Measurements from ENCODE around the gene LRFN5. TPM values are rescaled to one million over a fixed set of nuclear protein-coding genes. Genes with fewer than 3 reads are reported as not detected.
A peak's percentile ranks its signal among the peaks of the same experiment; 100 is the strongest.

Gene LRFN5
- total RNA-seq (2016; rRNA removed; fragmentation: Illumina TruSeq; extraction: Trizol) = not detected in 2 replicates
- not detected in 2 replicates for total RNA-seq (2016; cell fraction: cytosol; rRNA removed; fragmentation: Illumina TruSeq; extraction: Trizol; ENCODE audit: low read depth)
- not detected in 2 replicates for total RNA-seq (2016; cell fraction: insoluble cytoplasmic fraction; rRNA removed; fragmentation: Illumina TruSeq; extraction: Trizol)
- total RNA-seq (2016; cell fraction: membrane; rRNA removed; fragmentation: Illumina TruSeq; extraction: Trizol) = not detected in 2 replicates
- total RNA-seq (2016; cell fraction: nucleus; rRNA removed; fragmentation: Illumina TruSeq; extraction: Trizol) = not detected in 2 replicates
- not detected in 2 replicates for polyA plus RNA-seq (2011; rRNA removed)
- polyA plus RNA-seq (2011; cell fraction: cytosol; rRNA removed) = not detected in 2 replicates
- polyA plus RNA-seq (2011; cell fraction: nucleus; rRNA removed) = not detected in 2 replicates
- polyA plus RNA-seq (2012) = not detected in 2 replicates
- not detected in 2 replicates for polyA plus RNA-seq (2016; cell fraction: cytosol; fragmentation: Illumina TruSeq; extraction: Trizol; ENCODE audit: low read depth)
- not detected in 2 replicates for polyA plus RNA-seq (2016; cell fraction: insoluble cytoplasmic fraction; fragmentation: Illumina TruSeq; extraction: Trizol; ENCODE audit: low read depth)
- polyA plus RNA-seq (2016; cell fraction: membrane; fragmentation: Illumina TruSeq; extraction: Trizol; ENCODE audit: low read depth) = not detected in 2 replicates
- polyA plus RNA-seq (2016; cell fraction: nucleus; fragmentation: Illumina TruSeq; extraction: Trizol; ENCODE audit: insufficient read depth, low read depth) = not detected in 2 replicates
- not detected in 2 replicates for polyA minus RNA-seq (2011; rRNA and poly(A)+ RNA removed; ENCODE audit: low replicate concordance)
- not detected in 2 replicates for polyA minus RNA-seq (2011; cell fraction: cytosol; rRNA and poly(A)+ RNA removed)
- polyA minus RNA-seq (2011; cell fraction: nucleus; rRNA and poly(A)+ RNA removed) = not detected in 2 replicates
- Bru-seq, nascent RNA = percentile 3 among the genes with signal in this experiment
- BruChase-seq, experiment 1, labeled RNA remaining after a 6-hour chase = percentile 6 among the genes with signal in this experiment
- percentile 6 among the genes with signal in this experiment for BruChase-seq, experiment 2, labeled RNA remaining after a 2-hour chase
- long read RNA-seq, experiment 1 = 0 reads
- long read RNA-seq, experiment 2 = 0 reads

GRCh38 chr14:41606532-41607303 is at the start of gene LRFN5:
Gene LRFN5, plus strand, starts transcription at chr14:41606876.
- DNase-seq (ENCODE audit: low spot score) (no peak), FAIRE-seq (no peak), ATAC-seq (peak; percentile 78)
- Histone ChIP-seq H3K27me3 (ENCODE audit: control insufficient read depth in 1 of 2, insufficient read depth in 2 of 2, low read length in 2 of 2) (peaks cover 12 to 63% of the 10 kb centered on the region in 2 experiments), H3K4me1 (ENCODE audit: insufficient read depth, low read length) (peaks cover 17% of the 10 kb centered on the region), H3K9ac (ENCODE audit: insufficient read depth, low read depth, low read length) (no peak within 1 kb of the TSS), H3K27ac (ENCODE audit: extremely low read length, insufficient read depth, low read length) (no peak within 1 kb of the TSS), H2AFZ (ENCODE audit: low read length) (no peak within 1 kb of the TSS), H3K79me2 (ENCODE audit: insufficient read depth, low read length) (no peaks in the 10 kb centered on the region), H4K20me1 (ENCODE audit: insufficient read depth, low read length) (no peaks in the 10 kb centered on the region), H3K9me3 (ENCODE audit: low read length) (no peaks in the 10 kb centered on the region), H3K4me3 (replicated peaks in 1 of 3; ENCODE audit: insufficient read depth in 1 of 3, low read depth in 2 of 3, low read length in 3 of 3) (peak within 1 kb of the TSS; percentile 3 to 52 (median 18); a peak in 4 of 6 replicates), H3K4me2 (ENCODE audit: low read depth, low read length) (peak within 1 kb of the TSS; percentile 48), H3K36me3 (replicated peaks in 1 of 2; ENCODE audit: control insufficient read depth in 1 of 2, insufficient read depth in 2 of 2, low read length in 2 of 2) (no peaks in the 10 kb centered on the region)
- 15% methylated on average over 51 of the region's 76 CpGs for WGBS (ENCODE audit: low lambda C conversion rate)
- in situ Hi-C loops (cut with HindIII; ENCODE audit: extremely low pct_ligation_motif_present, low pct_unique_long_range_greater_than_20kb) (no loop called here), intact Hi-C loops (cut with micrococcal nuclease; ENCODE audit: unreplicated experiment) (no loop called here)
- CTCF ChIA-PET (ENCODE audit: low intra/inter-chr PET ratio, low total read pairs) = no interaction called here
- POLR2A ChIA-PET = no interaction called here
- BruUV-seq (replicated peaks) = no TSS peak
- no peak for TF ChIP-seq ZNF775 (CRISPR knock-in tag; IDR thresholded peaks at IDR 0.05; ENCODE audit: borderline replicate concordance)
- peak; percentile 60 for TF ChIP-seq HNRNPLL (IDR thresholded peaks at IDR 0.05; ENCODE audit: low read depth, low read length, poor library complexity, severe bottlenecking)
- 0 out of 2 replicates have a peak, but pooled peaks have one; percentile 14 for TF ChIP-seq ZHX1 (CRISPR knock-in tag; IDR thresholded peaks at IDR 0.05; ENCODE audit: low read depth)
- no peak for TF ChIP-seq KLF12 (CRISPR knock-in tag; IDR thresholded peaks at IDR 0.05; ENCODE audit: borderline replicate concordance)
- TF ChIP-seq ZNF563 (CRISPR knock-in tag; IDR thresholded peaks at IDR 0.05) = peak; percentile 63; the same call in 1 of the 2 replicates
- peak; percentile 52; the same call in 1 of the 2 replicates for TF ChIP-seq ZXDC (CRISPR knock-in tag; IDR thresholded peaks at IDR 0.05)
- peak; percentile 40; the same call in 1 of the 2 replicates for TF ChIP-seq ZNF343 (CRISPR knock-in tag; IDR thresholded peaks at IDR 0.05)
- TF ChIP-seq ZNF556 (CRISPR knock-in tag; IDR thresholded peaks at IDR 0.05; ENCODE audit: borderline replicate concordance) = peak; percentile 58; the same call in 1 of the 2 replicates
- TF ChIP-seq ZNF292 (CRISPR knock-in tag; IDR thresholded peaks at IDR 0.05; ENCODE audit: borderline replicate concordance, low read depth) = no peak
- TF ChIP-seq ZNF782 (CRISPR knock-in tag; IDR thresholded peaks at IDR 0.05; ENCODE audit: borderline replicate concordance) = 0 out of 2 replicates have a peak, but pooled peaks have one; percentile 20
- TF ChIP-seq ZNF501 (CRISPR knock-in tag; IDR thresholded peaks at IDR 0.05) = peak; percentile 37; the same call in 1 of the 2 replicates
- 0 out of 2 replicates have a peak, but pooled peaks have one; percentile 21 for TF ChIP-seq ZNF274 (CRISPR knock-in tag; IDR thresholded peaks at IDR 0.05)

Measured in HepG2 (cell line).